A673 (cell line): ENCODE measurements around the gene GRIP1.

Experiments
- EZH2 ChIP-seq: fragments of 200-600 bp; sonication (generic); IDR thresholded peaks from 2 replicates; pipeline ENCODE4 v1.6.1; 2017; ENCODE audit warnings: borderline replicate concordance, low read depth, mild to moderate bottlenecking, mixed read lengths, antibody characterized with exemption, low read length; ENCODE audit not compliant: poor library complexity, severe bottlenecking
- TF ChIP-seq, protein P1 (sequence below): fragments of 300-800, 200-600 bp; sonication (generic); conservative IDR thresholded peaks from 2 replicates; pipeline ENCODE4 v1.5.1; 2017; ENCODE audit warnings: low read depth, mild to moderate bottlenecking, antibody characterized with exemption, low read length, moderate library complexity, mixed read lengths

DNA sequence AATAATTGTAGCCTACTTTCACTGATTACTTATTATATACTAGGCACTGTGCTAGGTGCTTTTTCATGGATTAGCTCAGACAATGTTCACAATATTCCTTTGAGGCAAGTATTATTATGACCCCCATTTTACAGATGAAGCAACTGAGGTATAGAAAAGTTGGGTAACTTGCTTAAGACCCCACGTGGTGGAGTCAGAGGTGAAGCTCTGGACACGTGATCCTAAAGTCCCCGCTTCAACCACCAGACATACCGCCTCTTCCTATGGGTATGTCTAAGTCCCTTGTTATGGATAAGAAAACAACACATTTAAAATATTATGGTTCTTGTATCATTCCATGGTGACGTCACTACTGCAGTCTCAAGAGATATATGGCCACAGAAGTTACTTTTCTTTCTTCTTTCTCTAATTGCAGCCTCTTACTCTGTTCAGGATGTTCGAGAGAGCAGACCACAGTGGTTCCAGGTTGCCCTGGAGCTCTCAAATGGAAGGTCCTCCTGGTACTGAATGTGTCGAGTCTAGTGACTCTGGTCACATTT lies 218.9 kb downstream of the GRIP1 start:
- TF ChIP-seq, protein P1, sequence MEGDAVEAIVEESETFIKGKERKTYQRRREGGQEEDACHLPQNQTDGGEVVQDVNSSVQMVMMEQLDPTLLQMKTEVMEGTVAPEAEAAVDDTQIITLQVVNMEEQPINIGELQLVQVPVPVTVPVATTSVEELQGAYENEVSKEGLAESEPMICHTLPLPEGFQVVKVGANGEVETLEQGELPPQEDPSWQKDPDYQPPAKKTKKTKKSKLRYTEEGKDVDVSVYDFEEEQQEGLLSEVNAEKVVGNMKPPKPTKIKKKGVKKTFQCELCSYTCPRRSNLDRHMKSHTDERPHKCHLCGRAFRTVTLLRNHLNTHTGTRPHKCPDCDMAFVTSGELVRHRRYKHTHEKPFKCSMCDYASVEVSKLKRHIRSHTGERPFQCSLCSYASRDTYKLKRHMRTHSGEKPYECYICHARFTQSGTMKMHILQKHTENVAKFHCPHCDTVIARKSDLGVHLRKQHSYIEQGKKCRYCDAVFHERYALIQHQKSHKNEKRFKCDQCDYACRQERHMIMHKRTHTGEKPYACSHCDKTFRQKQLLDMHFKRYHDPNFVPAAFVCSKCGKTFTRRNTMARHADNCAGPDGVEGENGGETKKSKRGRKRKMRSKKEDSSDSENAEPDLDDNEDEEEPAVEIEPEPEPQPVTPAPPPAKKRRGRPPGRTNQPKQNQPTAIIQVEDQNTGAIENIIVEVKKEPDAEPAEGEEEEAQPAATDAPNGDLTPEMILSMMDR: no peak
- no peak for TF ChIP-seq EZH2
